Astrocyte (in vitro differentiated cells and primary cell): Measurements from ENCODE around the gene OSBPL5.

Source experiments
- CTCF ChIP-seq: IDR thresholded peaks from 2 replicates; pipeline ENCODE4 v1.5.1; 2011; ENCODE audit warnings: low read depth, mild to moderate bottlenecking, inconsistent platforms, low read length, moderate library complexity; ENCODE audit not compliant: insufficient read depth
- EZH2 ChIP-seq: IDR thresholded peaks from 2 replicates; pipeline ENCODE4 v1.6.1; 2012; ENCODE audit warnings: mild to moderate bottlenecking, low read length, inconsistent platforms; ENCODE audit not compliant: insufficient read depth

- TF ChIP-seq CTCF (no peak), EZH2 (no peak)
Observed at GRCh38 chr11:3055891-3056290, 109.2 kb downstream of the OSBPL5 start.
